K562 (cell line): ENCODE data around the gene PLA2G2C. TPM values are rescaled to one million over a fixed set of nuclear protein-coding genes. Genes with fewer than 3 reads are reported as not detected.

Experiments
- ATAC-seq: fragments of 200-7000 bp; cut with Tn5 transposase; 3 replicates; pipeline ENCODE4 v1.9.1; 2020; ENCODE audit warnings: moderate library complexity
- BruUV-seq: library from RNA; stranded (reverse); fragments of 400-500 nt; replicated peaks from 2 replicates; lab custom pipeline; 2021; lab: Mats Ljungman, UMichigan
- CTCF ChIA-PET: fragments of 300-600 bp; formaldehyde crosslinking; extraction: SDS; loops from one replicate; lab custom pipeline; 2021; ENCODE audit warnings: low intra/inter-chr PET ratio; lab: Yijun Ruan, JAX
- POLR2A ChIA-PET: fragments of 300-600, 350-650 bp; sonication (Branson Sonifier 250); formaldehyde crosslinking; extraction: SDS; loops from one replicate; lab custom pipeline; 2021; ENCODE audit warnings: antibody characterized with exemption, inconsistent platforms; lab: Yijun Ruan, JAX
- DNase-seq, 4 experiments: peaks; one replicate each; pipeline versions ENCODE4 v3.0.0 to v3.0.0-alpha.2; 2011 to 2018; ENCODE audit warnings: low spot score in 3 of 4, mixed read lengths in 3 of 4; ENCODE audit errors: extremely low read depth in 1 of 4
- FAIRE-seq: peaks from 2 replicates; lab custom pipeline; 2011; peaks lifted over from hg19 to GRCh38; lab: Jason Lieb, UNC
- H2AFZ ChIP-seq: 2 replicates; pipeline ENCODE4 v1.6.0; 2011; ENCODE audit warnings: low read depth, low read length, control low read depth, inconsistent platforms
- H3K27ac ChIP-seq: fragments of 200-600 bp; 3 replicates; pipeline ENCODE4 v1.8.0; 2011; ENCODE audit warnings: low read depth, mild to moderate bottlenecking, control low read depth, inconsistent platforms, low read length, moderate library complexity, mixed read lengths; ENCODE audit errors: extremely low read depth
- H3K27me3 ChIP-seq, 2 experiments: fragments of 300-600 bp in 1 of 2; 2 replicates in 1 of 2; 3 replicates in 1 of 2; pipeline versions ENCODE4 v1.6.0 to v1.8.0; 2011; ENCODE audit warnings: inconsistent platforms in 2 of 2, low read length in 2 of 2, mild to moderate bottlenecking in 1 of 2, mixed read lengths in 1 of 2, moderate library complexity in 1 of 2; ENCODE audit not compliant: control insufficient read depth in 2 of 2, insufficient read depth in 2 of 2
- H3K36me3 ChIP-seq: fragments of 300-600 bp; 3 replicates; pipeline ENCODE4 v1.8.0; 2011; ENCODE audit warnings: mild to moderate bottlenecking, low read length, inconsistent platforms; ENCODE audit not compliant: control insufficient read depth, insufficient read depth
- H3K4me1 ChIP-seq, 2 experiments: fragments of 200-600 bp in 1 of 2; replicated peaks in 1 of 2; 2 replicates in 1 of 2; 3 replicates in 1 of 2; pipeline versions ENCODE4 v1.5.1 to v1.8.0; 2011; ENCODE audit warnings: inconsistent platforms in 2 of 2, low read length in 2 of 2, mild to moderate bottlenecking in 1 of 2, mixed read lengths in 1 of 2, moderate library complexity in 1 of 2; ENCODE audit not compliant: control insufficient read depth in 2 of 2, insufficient read depth in 2 of 2
- H3K4me2 ChIP-seq: 2 replicates; pipeline ENCODE4 v1.6.1; 2011; ENCODE audit warnings: low read length, control low read depth, inconsistent platforms, mixed read lengths; ENCODE audit not compliant: insufficient read depth
- H3K4me3 ChIP-seq: fragments of 200-600 bp; sonication (generic), shearing (Covaris generic); 2 replicates; pipeline ENCODE4 v1.5.1; 2016; ENCODE audit warnings: control low read depth, inconsistent platforms
- H3K79me2 ChIP-seq: fragments of 200-600 bp; 3 replicates; pipeline ENCODE4 v1.8.0; 2011; ENCODE audit warnings: low read length, inconsistent platforms; ENCODE audit not compliant: control insufficient read depth, insufficient read depth
- H3K9ac ChIP-seq, 2 experiments: 2 replicates each; pipeline versions ENCODE4 v1.6.0 to v1.6.1; 2011; ENCODE audit warnings: low read depth in 2 of 2, low read length in 2 of 2, control low read depth in 1 of 2, inconsistent platforms in 1 of 2, mild to moderate bottlenecking in 1 of 2, mixed read lengths in 1 of 2; ENCODE audit not compliant: insufficient read depth in 1 of 2
- H3K9me1 ChIP-seq: one replicate; pipeline ENCODE4 v1.6.0; 2011; ENCODE audit warnings: inconsistent platforms, mild to moderate bottlenecking, low read length, moderate library complexity; ENCODE audit not compliant: control insufficient read depth, insufficient read depth
- H3K9me3 ChIP-seq: replicated peaks from 2 replicates; pipeline ENCODE4 v1.5.1; 2011; ENCODE audit warnings: low read depth, low read length, inconsistent platforms; ENCODE audit not compliant: control insufficient read depth, insufficient read depth
- H4K20me1 ChIP-seq: replicated peaks from 2 replicates; pipeline ENCODE4 v1.6.1; 2011; ENCODE audit warnings: low read length, inconsistent platforms, mixed read lengths; ENCODE audit not compliant: control insufficient read depth, insufficient read depth
- ARID3A ChIP-seq: IDR thresholded peaks from 2 replicates; pipeline ENCODE4 v1.6.1; 2012; ENCODE audit warnings: low read depth, low read length, improper control_type of control experiment, borderline replicate concordance
- C11orf30 ChIP-seq: fragments of 450-650 bp; IDR thresholded peaks from 2 replicates; pipeline ENCODE4 v1.6.1; 2016; ENCODE audit warnings: low read depth, mild to moderate bottlenecking
- EGR1 ChIP-seq: fragments of 450-650 bp; conservative IDR thresholded peaks from 2 replicates; pipeline ENCODE4 v1.6.1; 2017; ENCODE audit warnings: mild to moderate bottlenecking
- ERF ChIP-seq: fragments of 450-650 bp; formaldehyde crosslinking; IDR thresholded peaks from 2 replicates; pipeline ENCODE4 v1.4.0; 2020; ENCODE audit warnings: mild to moderate bottlenecking, mixed read lengths
- FOXP4 ChIP-seq: sonication (generic); formaldehyde crosslinking; IDR thresholded peaks from 2 replicates; pipeline ENCODE4 v1.8.0; 2022; ENCODE audit warnings: mild to moderate bottlenecking, missing genetic modification reagents, borderline replicate concordance
- MEF2A ChIP-seq: IDR thresholded peaks from 2 replicates; pipeline ENCODE4 v1.6.1; 2011; ENCODE audit warnings: low read depth, mild to moderate bottlenecking, low read length, moderate library complexity; ENCODE audit not compliant: control insufficient read depth
- MXD1 ChIP-seq: fragments of 250-450 bp; sonication (Bioruptor Pico); IDR thresholded peaks from 2 replicates; pipeline ENCODE4 v1.8.0; 2021; ENCODE audit warnings: borderline replicate concordance, mild to moderate bottlenecking, moderate library complexity; ENCODE audit not compliant: poor library complexity, severe bottlenecking
- RBM22 ChIP-seq: fragments of 200-400 bp; formaldehyde crosslinking; IDR thresholded peaks from 2 replicates; pipeline ENCODE4 v1.6.1; 2018; ENCODE audit warnings: low read length, low read depth; ENCODE audit not compliant: poor library complexity, severe bottlenecking
- XRCC4 ChIP-seq: IDR thresholded peaks from one replicate; pipeline ENCODE4 v1.6.1; 2011; ENCODE audit not compliant: insufficient read depth, insufficient read length; ENCODE audit errors: extremely low read depth
- ZBTB33 ChIP-seq: sonication (generic); formaldehyde crosslinking; IDR thresholded peaks from 2 replicates; pipeline ENCODE4 v1.8.1; 2023; ENCODE audit warnings: mild to moderate bottlenecking, missing genetic modification reagents
- ZEB2 ChIP-seq: fragments of 450-650 bp; IDR thresholded peaks from 2 replicates; pipeline ENCODE4 v1.6.1; 2016
- ZNF239 ChIP-seq: fragments of 250-450 bp; sonication (Bioruptor Pico); IDR thresholded peaks from 2 replicates; pipeline ENCODE4 v1.4.0; 2020; ENCODE audit warnings: mild to moderate bottlenecking
- ZNF384 ChIP-seq: IDR thresholded peaks from 2 replicates; pipeline ENCODE4 v1.6.1; 2012; ENCODE audit warnings: low read depth, low read length, improper control_type of control experiment
- WGBS: fragments of 100-300 bp; shearing (Covaris generic); methylation state at CpG from one replicate; pipeline ENCODE4 v1.1.6; 2016; ENCODE audit warnings: low coverage, mixed read lengths; ENCODE audit not compliant: insufficient coverage; ENCODE audit errors: missing lambda C conversion rate; 5-methylcytosine and 5-hydroxymethylcytosine counted together
- in situ Hi-C: fragments of 300-500 bp; cut with MboI; formaldehyde crosslinking; loops from 4 replicates; pipeline ENCODE4 v1.15.0; 2018; ENCODE audit warnings: inconsistent platforms, mixed read lengths
- intact Hi-C: fragments of 100-400 bp; cut with micrococcal nuclease; formaldehyde crosslinking; loops from 2 replicates; pipeline ENCODE4 v1.14.2; 2022
- polyA plus RNA-seq, 8 experiments: library from polyadenylated mRNA; depleted of rRNA in 4 of 8; stranded (reverse) in 5 of 8; unstranded in 3 of 8; fragments of >200 nt; fragmentation: Nextera tagmentation in 2 of 8; fragmentation: Illumina TruSeq in 1 of 8; extraction: Ambion mirVana in 2 of 8; extraction: Trizol in 1 of 8; gene quantifications; 2 replicates each; pipeline versions ENCODE4 v1.2.1 to v1.2.3, GENCODE V29; 2011 to 2014; ENCODE audit warnings: inconsistent platforms in 1 of 8, missing spikeins in 1 of 8
- total RNA-seq, 7 experiments: library from RNA; depleted of rRNA in 6 of 7; stranded (reverse); fragments of >200 nt in 6 of 7; fragmentation: Illumina TruSeq in 2 of 7; extraction: Trizol in 2 of 7; gene quantifications; 2 replicates each; pipeline versions ENCODE4 v1.2.1 to v1.2.3, GENCODE V29; 2011 to 2021; ENCODE audit warnings: low replicate concordance in 1 of 7
- TF ChIP-seq, protein P1 (sequence below), 2 experiments: fragments of 450-650 bp; IDR thresholded peaks; 2 replicates each; pipeline ENCODE4 v1.6.1; 2016

The PLA2G2C gene
- total and polyA plus RNA-seq, 9 of the 15 experiments (the other 6 are each of a cell fraction or from before 2014, with no cell fraction given), result 0.14 to 0.49 (median 0.21) TPM

DNA sequence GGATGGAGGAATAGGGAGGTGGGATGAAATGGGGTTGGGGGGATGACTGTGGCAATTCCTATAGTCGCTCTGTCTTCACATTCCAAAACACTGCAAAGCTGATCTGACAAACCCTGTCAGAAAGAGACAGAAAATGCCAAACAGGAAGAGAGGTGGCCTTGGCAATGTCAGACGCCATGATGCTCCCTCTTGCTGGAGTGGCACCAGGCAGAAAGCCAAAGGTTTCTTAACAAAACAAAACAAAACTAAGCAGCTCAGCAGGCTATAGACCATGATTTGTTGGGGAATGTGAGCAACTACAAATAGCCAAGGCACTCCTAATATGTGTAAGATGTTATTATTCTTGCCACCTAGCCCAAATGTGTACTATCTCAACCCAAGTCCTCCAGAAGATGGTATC, 42.9 kb upstream of the PLA2G2C start:
- intact Hi-C loops, result no loop called here
- no peak overlapping the region for H3K9ac ChIP-seq
- in situ Hi-C loops, result no loop called here
- CTCF ChIA-PET, result no interaction called here
- no peaks in the 10 kb centered on the region for H3K4me1 ChIP-seq
- POLR2A ChIA-PET, result interaction anchor here (0.6 to 1.2 kb wide), 2 partner anchors 9 to 11 kb away, joined by 3 to 7 read pairs; no protein-coding TSS in a partner anchor
- FAIRE-seq, result no peak
- peaks cover 39 to 51% of the 10 kb centered on the region in 2 experiments for H3K27me3 ChIP-seq
- H2AFZ ChIP-seq, result no peak overlapping the region
- H3K79me2 ChIP-seq, result no peaks in the 10 kb centered on the region
- no peak overlapping the region for H3K4me2 ChIP-seq
- no peaks in the 10 kb centered on the region for H3K9me1 ChIP-seq
- no peak overlapping the region for H3K27ac ChIP-seq
- H3K36me3 ChIP-seq, result no peaks in the 10 kb centered on the region
- no TSS peak for BruUV-seq
- ATAC-seq, result no peak
- 0% methylated on average over 2 of the region's 2 CpGs for WGBS
- no peaks in the 10 kb centered on the region; the same call in 1 of the 2 replicates for H4K20me1 ChIP-seq
- H3K9me3 ChIP-seq, result no peaks in the 10 kb centered on the region
- no peak for DNase-seq
- H3K4me3 ChIP-seq, result no peak overlapping the region
- TF ChIP-seq FOXP4 (CRISPR knock-in tag), result no peak
- TF ChIP-seq XRCC4, result no peak
- TF ChIP-seq RBM22, result no peak
- TF ChIP-seq ARID3A, result no peak
- no peak for TF ChIP-seq EGR1
- TF ChIP-seq ZNF384, result no peak
- no peak for TF ChIP-seq ZBTB33 (CRISPR knock-in tag)
- TF ChIP-seq ERF, result no peak
- no peak for TF ChIP-seq MXD1 (CRISPR knock-in tag)
- no peak for TF ChIP-seq C11orf30
- no peak for TF ChIP-seq ZEB2
- TF ChIP-seq MEF2A, result no peak
- TF ChIP-seq, protein P1, sequence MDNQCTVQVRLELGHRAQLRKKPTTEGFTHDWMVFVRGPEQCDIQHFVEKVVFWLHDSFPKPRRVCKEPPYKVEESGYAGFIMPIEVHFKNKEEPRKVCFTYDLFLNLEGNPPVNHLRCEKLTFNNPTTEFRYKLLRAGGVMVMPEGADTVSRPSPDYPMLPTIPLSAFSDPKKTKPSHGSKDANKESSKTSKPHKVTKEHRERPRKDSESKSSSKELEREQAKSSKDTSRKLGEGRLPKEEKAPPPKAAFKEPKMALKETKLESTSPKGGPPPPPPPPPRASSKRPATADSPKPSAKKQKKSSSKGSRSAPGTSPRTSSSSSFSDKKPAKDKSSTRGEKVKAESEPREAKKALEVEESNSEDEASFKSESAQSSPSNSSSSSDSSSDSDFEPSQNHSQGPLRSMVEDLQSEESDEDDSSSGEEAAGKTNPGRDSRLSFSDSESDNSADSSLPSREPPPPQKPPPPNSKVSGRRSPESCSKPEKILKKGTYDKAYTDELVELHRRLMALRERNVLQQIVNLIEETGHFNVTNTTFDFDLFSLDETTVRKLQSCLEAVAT (IDR thresholded peaks at IDR 0.05), result no peak
- no peak for TF ChIP-seq ZNF239 (CRISPR knock-in tag)
